H1 (cell line): ENCODE results near the gene PRKN. TPM values are rescaled to one million over a fixed set of nuclear protein-coding genes. Genes with fewer than 3 reads are reported as not detected.

Source experiments
- CTCF ChIA-PET: fragments of 300-600 bp; sonication (Branson Sonifier 250); formaldehyde crosslinking; loops from one replicate; lab custom pipeline; 2021; ENCODE audit not compliant: partially characterized antibody; lab: Charles Lee
- POLR2A ChIA-PET: fragments of 300-600 bp; sonication (Branson Sonifier 250); formaldehyde crosslinking; loops from one replicate; lab custom pipeline; 2021; ENCODE audit warnings: inconsistent platforms; ENCODE audit not compliant: partially characterized antibody; lab: Charles Lee
- DNase-seq, 2 experiments: peaks; one replicate each; pipeline versions ENCODE4 v3.0.0 to v3.0.0-alpha.2; 2010 to 2022; ENCODE audit warnings: low spot score in 2 of 2, low read depth in 1 of 2, mixed read lengths in 1 of 2
- FAIRE-seq: peaks from 2 replicates; lab custom pipeline; 2011; peaks lifted over from hg19 to GRCh38; lab: Jason Lieb, UNC
- H2AFZ ChIP-seq: 2 replicates; pipeline ENCODE4 v1.8.1; 2012; ENCODE audit warnings: low read length, inconsistent platforms
- H2AK5ac ChIP-seq: 2 replicates; pipeline ENCODE4 v1.6.1; 2013; ENCODE audit warnings: low read depth, low read length
- H2BK120ac ChIP-seq: replicated peaks from 2 replicates; pipeline ENCODE3; 2013; ENCODE audit warnings: low read depth, low read length, inconsistent platforms
- H2BK12ac ChIP-seq: 2 replicates; pipeline ENCODE4 v1.6.1; 2013; ENCODE audit warnings: low read depth, low read length
- H2BK15ac ChIP-seq: 2 replicates; pipeline ENCODE4 v1.6.1; 2013; ENCODE audit warnings: low read length
- H2BK20ac ChIP-seq: 2 replicates; pipeline ENCODE4 v1.6.1; 2013; ENCODE audit warnings: low read length
- H2BK5ac ChIP-seq: 2 replicates; pipeline ENCODE4 v1.6.1; 2013; ENCODE audit warnings: low read depth, low read length
- H3K14ac ChIP-seq: 2 replicates; pipeline ENCODE4 v1.6.1; 2013; ENCODE audit warnings: inconsistent platforms; ENCODE audit not compliant: insufficient read length
- H3K18ac ChIP-seq: 2 replicates; pipeline ENCODE4 v1.6.1; 2013; ENCODE audit warnings: low read length; ENCODE audit errors: extremely low read depth
- H3K23ac ChIP-seq: 2 replicates; pipeline ENCODE4 v1.6.1; 2013; ENCODE audit warnings: inconsistent platforms; ENCODE audit not compliant: insufficient read length
- H3K23me2 ChIP-seq: 2 replicates; pipeline ENCODE4 v1.6.1; 2013; ENCODE audit warnings: low read depth, low read length
- H3K27ac ChIP-seq: 2 replicates; pipeline ENCODE4 v1.6.1; 2011; ENCODE audit warnings: low read depth, low read length, inconsistent platforms
- H3K27me3 ChIP-seq, 4 experiments: replicated peaks in 1 of 4; 1 replicate in 1 of 4; 2 replicates in 3 of 4; pipeline versions ENCODE4 v1.6.1 to v1.8.1; 2011 to 2013; ENCODE audit warnings: low read length in 3 of 4, mild to moderate bottlenecking in 3 of 4, inconsistent platforms in 2 of 4, mixed read lengths in 2 of 4, moderate library complexity in 1 of 4; ENCODE audit not compliant: control insufficient read depth in 3 of 4, insufficient read depth in 3 of 4; ENCODE audit errors: extremely low read depth in 1 of 4
- H3K36me3 ChIP-seq, 4 experiments: 2 replicates each; pipeline versions ENCODE4 v1.6.1 to v1.8.1; 2011 to 2013; ENCODE audit warnings: mild to moderate bottlenecking in 4 of 4, low read length in 3 of 4, moderate library complexity in 2 of 4, control low read depth in 1 of 4, inconsistent platforms in 1 of 4; ENCODE audit not compliant: insufficient read depth in 4 of 4, control insufficient read depth in 2 of 4
- H3K4ac ChIP-seq: replicated peaks from 2 replicates; pipeline ENCODE3; 2013; ENCODE audit warnings: low read length, low read depth, mixed read lengths, inconsistent platforms; ENCODE audit not compliant: insufficient read length
- H3K4me1 ChIP-seq, 4 experiments: replicated peaks in 1 of 4; 1 replicate in 1 of 4; 2 replicates in 3 of 4; pipeline versions ENCODE4 v1.6.1 to v1.8.1; 2011 to 2013; ENCODE audit warnings: low read length in 3 of 4, inconsistent platforms in 2 of 4, mixed read lengths in 1 of 4; ENCODE audit not compliant: insufficient read depth in 4 of 4, control insufficient read depth in 3 of 4
- H3K4me2 ChIP-seq, 2 experiments: 2 replicates each; pipeline versions ENCODE4 v1.6.1 to v1.8.1; 2011 to 2013; ENCODE audit warnings: low read depth in 2 of 2, low read length in 2 of 2, control low read depth in 1 of 2, inconsistent platforms in 1 of 2, mild to moderate bottlenecking in 1 of 2; ENCODE audit not compliant: insufficient read depth in 1 of 2
- H3K4me3 ChIP-seq, 4 experiments: fragments of 200-600, 300-600 bp in 1 of 4; sonication (generic), shearing (Covaris generic), sonication (Bioruptor Twin) in 1 of 4; 2 replicates each; pipeline versions ENCODE4 v1.5.1 to v1.8.1; 2011 to 2016; ENCODE audit warnings: low read length in 4 of 4, low read depth in 3 of 4, control low read depth in 2 of 4, inconsistent platforms in 2 of 4, mild to moderate bottlenecking in 2 of 4, mixed read lengths in 1 of 4, moderate library complexity in 1 of 4; ENCODE audit not compliant: insufficient read depth in 2 of 4; ENCODE audit errors: extremely low read depth in 1 of 4
- H3K56ac ChIP-seq: replicated peaks from 2 replicates; pipeline ENCODE3; 2013; ENCODE audit warnings: low read depth, mild to moderate bottlenecking, mixed read lengths, low read length, inconsistent platforms; ENCODE audit not compliant: insufficient read length
- H3K79me1 ChIP-seq: 2 replicates; pipeline ENCODE4 v1.6.1; 2013; ENCODE audit warnings: low read depth, low read length, control low read depth
- H3K79me2 ChIP-seq, 2 experiments: 2 replicates each; pipeline versions ENCODE4 v1.6.1 to v1.8.1; 2012 to 2013; ENCODE audit warnings: low read length in 2 of 2, mild to moderate bottlenecking in 2 of 2, inconsistent platforms in 1 of 2; ENCODE audit not compliant: insufficient read depth in 2 of 2, control insufficient read depth in 1 of 2
- H3K9ac ChIP-seq, 4 experiments: replicated peaks in 1 of 4; 1 replicate in 1 of 4; 2 replicates in 3 of 4; pipeline versions ENCODE4 v1.6.1 to v1.8.1; 2011 to 2013; ENCODE audit warnings: low read depth in 3 of 4, low read length in 3 of 4, control low read depth in 2 of 4, mild to moderate bottlenecking in 2 of 4, moderate library complexity in 2 of 4, inconsistent platforms in 1 of 4; ENCODE audit errors: extremely low read depth in 1 of 4
- H3K9me3 ChIP-seq, 2 experiments: 2 replicates each; pipeline versions ENCODE4 v1.6.1 to v1.8.1; 2012 to 2013; ENCODE audit warnings: mild to moderate bottlenecking in 2 of 2, moderate library complexity in 2 of 2, control low read depth in 1 of 2, inconsistent platforms in 1 of 2, low read depth in 1 of 2, low read length in 1 of 2, mixed read lengths in 1 of 2; ENCODE audit not compliant: insufficient read depth in 2 of 2
- H4K20me1 ChIP-seq, 2 experiments: replicated peaks in 1 of 2; 2 replicates each; pipeline versions ENCODE3 to v1.8.1; 2011 to 2013; ENCODE audit warnings: inconsistent platforms in 2 of 2, low read length in 2 of 2, mild to moderate bottlenecking in 1 of 2; ENCODE audit not compliant: insufficient read depth in 2 of 2, control insufficient read depth in 1 of 2
- H4K5ac ChIP-seq: 2 replicates; pipeline ENCODE4 v1.6.1; 2013; ENCODE audit warnings: low read length, low read depth, mixed read lengths, inconsistent platforms; ENCODE audit not compliant: insufficient read length
- H4K8ac ChIP-seq: 2 replicates; pipeline ENCODE4 v1.8.0; 2013; ENCODE audit warnings: mild to moderate bottlenecking, moderate library complexity, low read length, inconsistent platforms; ENCODE audit not compliant: insufficient read depth; ENCODE audit errors: extremely low read depth
- H4K91ac ChIP-seq: replicated peaks from 2 replicates; pipeline ENCODE3; 2013; ENCODE audit warnings: low read length, mixed read lengths, inconsistent platforms; ENCODE audit not compliant: insufficient read length
- CREB1 ChIP-seq: IDR thresholded peaks from 2 replicates; pipeline ENCODE4 v1.6.1; 2012; ENCODE audit warnings: inconsistent platforms
- SIX5 ChIP-seq: IDR thresholded peaks from 2 replicates; pipeline ENCODE4 v1.6.1; 2011; ENCODE audit warnings: mild to moderate bottlenecking, low read depth, low read length
- SP2 ChIP-seq: IDR thresholded peaks from 2 replicates; pipeline ENCODE4 v1.6.1; 2012; ENCODE audit warnings: mild to moderate bottlenecking, low read length, inconsistent platforms
- SP4 ChIP-seq: IDR thresholded peaks from 2 replicates; pipeline ENCODE4 v1.6.1; 2012; ENCODE audit warnings: low read length, inconsistent platforms
- WGBS, 2 experiments: shearing (Covaris generic) in 1 of 2; methylation state at CpG; one replicate each; pipeline versions ENCODE4 v1.1.6 to v1.1.7; 2013 to 2015; ENCODE audit warnings: low lambda C conversion rate in 2 of 2, mixed read lengths in 2 of 2, inconsistent platforms in 1 of 2, low coverage in 1 of 2, missing lambda C conversion rate in 1 of 2; ENCODE audit not compliant: insufficient replicate concordance in 2 of 2, insufficient coverage in 1 of 2, insufficient read length in 1 of 2; ENCODE audit errors: extremely low coverage in 1 of 2, missing lambda C conversion rate in 1 of 2; 5-methylcytosine and 5-hydroxymethylcytosine counted together
- polyA plus RNA-seq, 7 experiments: library from polyadenylated mRNA; depleted of rRNA in 3 of 7; stranded (reverse) in 5 of 7; unstranded in 2 of 7; fragments of >200 nt in 5 of 7; fragments of 200-250 nt in 2 of 7; gene quantifications; 1 replicate in 5 of 7; 2 replicates in 1 of 7; 4 replicates in 1 of 7; pipeline versions ENCODE4 v1.2.1 to v1.2.3, GENCODE V29; 2011 to 2013; ENCODE audit warnings: missing spikeins in 2 of 7, mixed read lengths in 2 of 7
- total RNA-seq: library from RNA; stranded (reverse); fragmentation: NEBNext Ultra II Directional; extraction: Animal tissue kit (Norgen Biotek cat#: 25700); gene quantifications from 2 replicates; pipeline ENCODE4 v1.2.1, GENCODE V29; 2021
- TF ChIP-seq, protein P1 (sequence below): IDR thresholded peaks from 2 replicates; pipeline ENCODE4 v1.6.1; 2011; ENCODE audit warnings: low read depth, mild to moderate bottlenecking, low read length; ENCODE audit not compliant: insufficient read depth

Gene PRKN
- total and polyA plus RNA-seq, 2 of the 8 experiments (the other 6 are each of a cell fraction or from before 2014, with no cell fraction given) = 0.13 to 0.29 TPM

DNA sequence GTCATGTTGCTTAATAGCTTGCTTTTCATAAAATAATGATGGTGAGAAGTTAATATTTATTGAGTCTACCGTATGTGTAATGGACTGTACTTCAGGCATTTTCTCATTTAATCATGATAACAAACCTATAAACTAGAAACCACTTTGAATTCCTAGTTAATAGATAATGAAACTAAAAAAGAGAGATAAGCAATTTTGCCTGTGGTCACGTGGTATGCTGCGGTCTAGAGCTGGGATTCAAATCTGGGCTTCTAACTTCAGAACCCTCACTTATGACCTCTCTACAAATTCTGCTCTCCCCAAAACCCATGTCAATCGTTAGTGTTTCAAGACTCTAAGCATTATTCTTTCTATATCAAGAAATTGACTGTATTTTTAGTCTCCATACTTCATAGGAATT is 700.7 kb downstream of the PRKN start:
- Histone ChIP-seq H3K27me3 (no peaks in the 10 kb centered on the region), H3K23ac (no peak overlapping the region), H4K5ac (no peak overlapping the region), H2BK120ac (no peak overlapping the region), H4K8ac (no peak overlapping the region), H2BK15ac (no peak overlapping the region), H2AK5ac (no peak overlapping the region), H4K20me1 (no peaks in the 10 kb centered on the region), H2BK12ac (no peak overlapping the region), H3K79me2 (no peaks in the 10 kb centered on the region), H3K4me2 (no peak overlapping the region), H4K91ac (no peak overlapping the region), H3K36me3 (no peaks in the 10 kb centered on the region), H3K9ac (no peak overlapping the region), H2BK5ac (no peak overlapping the region), H2BK20ac (no peak overlapping the region), H3K56ac (no peak overlapping the region), H3K4me1 (no peaks in the 10 kb centered on the region), H3K79me1 (no peaks in the 10 kb centered on the region), H3K4me3 (no peak overlapping the region), H3K18ac (no peak overlapping the region), H3K9me3 (no peaks in the 10 kb centered on the region), H2AFZ (no peak overlapping the region), H3K23me2 (no peaks in the 10 kb centered on the region), H3K14ac (no peak overlapping the region), H3K27ac (no peak overlapping the region), H3K4ac (no peak overlapping the region)
- TF ChIP-seq SIX5 (no peak), CREB1 (no peak), SP2 (no peak), SP4 (no peak)
- TF ChIP-seq, protein P1, sequence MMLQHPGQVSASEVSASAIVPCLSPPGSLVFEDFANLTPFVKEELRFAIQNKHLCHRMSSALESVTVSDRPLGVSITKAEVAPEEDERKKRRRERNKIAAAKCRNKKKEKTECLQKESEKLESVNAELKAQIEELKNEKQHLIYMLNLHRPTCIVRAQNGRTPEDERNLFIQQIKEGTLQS = no peak
- ChIA-PET CTCF (interaction anchor here (1.3 kb wide), 1 partner anchor 278 kb away, joined by 3 read pairs; no protein-coding TSS in a partner anchor), POLR2A (no interaction called here)
- WGBS, 2 experiments = 84% methylated on average over 4 of the region's 4 CpGs; no CpG with 5 or more reads in 1 of the 2 experiments
- DNase-seq (no peak), FAIRE-seq (no peak)
